Peyer's patch (tissue), 4 donors: ENCODE measurements around the gene CHTOP.

Source experiments
- CTCF ChIP-seq, 6 experiments: fragments of 450-650 bp in 4 of 6; fragments of 200-600 bp in 2 of 6; sonication (generic) in 1 of 6; IDR thresholded peaks; one replicate each; pipeline ENCODE4 v1.5.1; 2017 to 2019; ENCODE audit warnings: antibody characterized with exemption in 6 of 6, mild to moderate bottlenecking in 3 of 6, moderate library complexity in 1 of 6
- POLR2A ChIP-seq, 2 donors: fragments of 450-650 bp; IDR thresholded peaks; one replicate each; pipeline ENCODE4 v1.5.1; 2017; ENCODE audit warnings: antibody characterized with exemption in 2 of 2, mild to moderate bottlenecking in 2 of 2, moderate library complexity in 2 of 2

GRCh38 chr1:153659175-153659534 is 25.3 kb downstream of the CHTOP start:
- TF ChIP-seq CTCF (IDR thresholded peaks at IDR 0.05) (no peak), POLR2A (IDR thresholded peaks at IDR 0.05) (no peak)
